Hepatocyte (in vitro differentiated cells): ENCODE results near the gene YWHAQ.

ENCODE experiments used
- EZH2phosphoT487 ChIP-seq: fragments of 200-600 bp; sonication (generic); IDR thresholded peaks from one replicate; pipeline ENCODE4 v1.6.1; 2018; ENCODE audit warnings: antibody characterized with exemption, mild to moderate bottlenecking, low read depth, moderate library complexity; ENCODE audit not compliant: unreplicated experiment, severe bottlenecking
- TF ChIP-seq, protein P1 (sequence below): fragments of 200-600 bp; sonication (generic); IDR thresholded peaks from 2 replicates; pipeline ENCODE4 v1.5.1; 2016; ENCODE audit warnings: antibody characterized with exemption, mild to moderate bottlenecking; ENCODE audit not compliant: poor library complexity

DNA sequence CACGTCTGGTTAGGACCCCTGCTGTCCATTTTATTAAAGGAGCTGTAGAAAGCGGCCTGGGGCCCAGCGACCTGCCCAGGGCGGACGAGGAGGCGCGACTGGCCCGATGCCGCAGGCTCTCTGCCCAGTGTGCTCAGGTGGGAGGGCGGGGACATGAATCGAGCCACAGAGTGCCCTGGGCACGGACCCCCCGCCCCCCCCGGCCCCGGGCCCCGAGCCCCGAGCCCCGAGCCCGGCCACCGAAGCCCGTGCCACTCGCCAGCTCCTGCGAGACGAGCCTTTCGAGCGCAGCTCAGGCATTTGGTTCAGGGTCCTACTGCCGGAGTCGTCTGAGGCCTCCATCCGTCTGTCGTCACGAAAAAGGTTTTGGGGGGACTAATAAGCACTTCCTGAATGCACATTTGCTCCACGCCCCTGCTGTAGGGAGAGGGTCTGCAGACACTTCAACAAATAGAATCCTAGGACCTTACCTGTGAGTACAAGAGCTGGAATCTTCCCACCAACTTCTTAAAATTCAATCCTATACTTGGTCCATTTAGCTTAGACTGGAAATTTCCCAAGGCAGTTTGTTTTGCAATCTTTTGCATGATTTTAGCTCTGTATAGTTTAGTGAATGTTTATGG lies 74.6 kb downstream of the YWHAQ start:
- TF ChIP-seq, protein P1, sequence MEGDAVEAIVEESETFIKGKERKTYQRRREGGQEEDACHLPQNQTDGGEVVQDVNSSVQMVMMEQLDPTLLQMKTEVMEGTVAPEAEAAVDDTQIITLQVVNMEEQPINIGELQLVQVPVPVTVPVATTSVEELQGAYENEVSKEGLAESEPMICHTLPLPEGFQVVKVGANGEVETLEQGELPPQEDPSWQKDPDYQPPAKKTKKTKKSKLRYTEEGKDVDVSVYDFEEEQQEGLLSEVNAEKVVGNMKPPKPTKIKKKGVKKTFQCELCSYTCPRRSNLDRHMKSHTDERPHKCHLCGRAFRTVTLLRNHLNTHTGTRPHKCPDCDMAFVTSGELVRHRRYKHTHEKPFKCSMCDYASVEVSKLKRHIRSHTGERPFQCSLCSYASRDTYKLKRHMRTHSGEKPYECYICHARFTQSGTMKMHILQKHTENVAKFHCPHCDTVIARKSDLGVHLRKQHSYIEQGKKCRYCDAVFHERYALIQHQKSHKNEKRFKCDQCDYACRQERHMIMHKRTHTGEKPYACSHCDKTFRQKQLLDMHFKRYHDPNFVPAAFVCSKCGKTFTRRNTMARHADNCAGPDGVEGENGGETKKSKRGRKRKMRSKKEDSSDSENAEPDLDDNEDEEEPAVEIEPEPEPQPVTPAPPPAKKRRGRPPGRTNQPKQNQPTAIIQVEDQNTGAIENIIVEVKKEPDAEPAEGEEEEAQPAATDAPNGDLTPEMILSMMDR, result no peak
- TF ChIP-seq EZH2phosphoT487, result no peak
